ENCODE data around the gene MORN5. TPM values are rescaled to one million over a fixed set of nuclear protein-coding genes. Genes with fewer than 3 reads are reported as not detected.

Gene MORN5
- total RNA-seq, 4 donors from 2014 or later: 1.8 to 12.6 TPM; not detected in 2

GRCh38 chr9:122132539-122132938 is 27.2 kb upstream of the MORN5 start:
- intact Hi-C loops (cut with DNase I; ENCODE audit: low total_unique reads): no loop called here
- H3K27me3 ChIP-seq: no peaks in the 10 kb centered on the region
- TF ChIP-seq POLR2A (IDR thresholded peaks at IDR 0.05) (no peak), CTCF (IDR thresholded peaks at IDR 0.05) (no peak)
- no peak for DNase-seq
- no peak overlapping the region for H3K27ac ChIP-seq
- no peaks in the 10 kb centered on the region for H3K36me3 ChIP-seq
- H3K4me1 ChIP-seq: no peaks in the 10 kb centered on the region
- no peaks in the 10 kb centered on the region for H3K9me3 ChIP-seq
- no peak overlapping the region for H3K4me3 ChIP-seq

- intact Hi-C loops (cut with DNase I; ENCODE audit: low total_unique reads): no loop called here
- no peaks in the 10 kb centered on the region for H3K9me3 ChIP-seq
- H3K36me3 ChIP-seq: no peaks in the 10 kb centered on the region
- no peaks in the 10 kb centered on the region for H3K27me3 ChIP-seq
- peak in 1 of 2 donors; percentile 73 for DNase-seq
- no peak overlapping the region for H3K4me3 ChIP-seq
- no peak for TF ChIP-seq POLR2A (IDR thresholded peaks at IDR 0.05)
- TF ChIP-seq CTCF (IDR thresholded peaks at IDR 0.05): no peak
- no peak overlapping the region for H3K27ac ChIP-seq
- H3K4me1 ChIP-seq: no peaks in the 10 kb centered on the region
These were observed 26.3 kb upstream of the MORN5 start for GRCh38 chr9:122133263-122133983.

- intact Hi-C loops (cut with DNase I; ENCODE audit: low total_unique reads): no loop called here
- Histone ChIP-seq H3K36me3 (no peaks in the 10 kb centered on the region), H3K27ac (no peak overlapping the region), H3K9me3 (no peaks in the 10 kb centered on the region), H3K4me3 (no peak overlapping the region), H3K27me3 (no peaks in the 10 kb centered on the region), H3K4me1 (no peaks in the 10 kb centered on the region)
- no peak for DNase-seq
- no peak for TF ChIP-seq CTCF (IDR thresholded peaks at IDR 0.05)
- no peak for TF ChIP-seq POLR2A (IDR thresholded peaks at IDR 0.05)
These were observed 25.6 kb upstream of the MORN5 start for GRCh38 chr9:122133984-122134535.

GRCh38 chr9:122134822-122135528 is 24.7 kb upstream of the MORN5 start:
- H3K4me3 ChIP-seq: no peak overlapping the region
- no peaks in the 10 kb centered on the region for H3K27me3 ChIP-seq
- DNase-seq: no peak
- no peak for TF ChIP-seq POLR2A (IDR thresholded peaks at IDR 0.05)
- no peak for TF ChIP-seq CTCF (IDR thresholded peaks at IDR 0.05)
- no peaks in the 10 kb centered on the region for H3K36me3 ChIP-seq
- intact Hi-C loops (cut with DNase I; ENCODE audit: low total_unique reads): no loop called here
- H3K4me1 ChIP-seq: no peaks in the 10 kb centered on the region
- no peak overlapping the region for H3K27ac ChIP-seq
- no peaks in the 10 kb centered on the region for H3K9me3 ChIP-seq

GRCh38 chr9:122135529-122135859 is 24.2 kb upstream of the MORN5 start:
- no peaks in the 10 kb centered on the region for H3K9me3 ChIP-seq
- H3K27me3 ChIP-seq: no peaks in the 10 kb centered on the region
- no peak overlapping the region for H3K4me3 ChIP-seq
- no peak for DNase-seq
- no peak overlapping the region for H3K27ac ChIP-seq
- no peak for TF ChIP-seq CTCF (IDR thresholded peaks at IDR 0.05)
- TF ChIP-seq POLR2A (IDR thresholded peaks at IDR 0.05): no peak
- no peaks in the 10 kb centered on the region for H3K36me3 ChIP-seq
- H3K4me1 ChIP-seq: no peaks in the 10 kb centered on the region
- intact Hi-C loops (cut with DNase I; ENCODE audit: low total_unique reads): no loop called here
